ENCODE measurements around the gene STK35. TPM values are rescaled to one million over a fixed set of nuclear protein-coding genes. Genes with fewer than 3 reads are reported as not detected.

The STK35 gene
- total and polyA plus RNA-seq, 9 donors: 5.8 to 11.1 (median 8.3) TPM

GRCh38 chr20:2103461-2104153, 2.0 kb downstream of the STK35 start:
- Histone ChIP-seq H3K4me3 (ENCODE audit: low read length) (peak overlapping the region; percentile 90), H3K27me3 (ENCODE audit: control insufficient read depth, insufficient read depth, low read length) (no peaks in the 10 kb centered on the region), H3K9me3 (replicated peaks; ENCODE audit: control insufficient read depth, low read depth, low read length) (no peaks in the 10 kb centered on the region), H3K36me3 (ENCODE audit: control insufficient read depth, insufficient read depth, low read length) (peaks cover 24% of the 10 kb centered on the region), H3K27ac (ENCODE audit: low read length) (peak overlapping the region; percentile 87), H3K4me1 (ENCODE audit: control insufficient read depth, insufficient read depth, low read length) (peaks cover 25% of the 10 kb centered on the region)
- DNase-seq: peak; percentile 41
- WGBS (ENCODE audit: insufficient coverage): 0% methylated on average over 3 of the region's 13 CpGs

GRCh38 chr20:2104236-2104635, 2.6 kb downstream of the STK35 start:
- WGBS (ENCODE audit: insufficient coverage): 39% methylated on average over 3 of the region's 8 CpGs
- Histone ChIP-seq H3K36me3 (ENCODE audit: control insufficient read depth, insufficient read depth, low read length) (peaks cover 28% of the 10 kb centered on the region), H3K9me3 (replicated peaks; ENCODE audit: control insufficient read depth, low read depth, low read length) (no peaks in the 10 kb centered on the region), H3K27me3 (ENCODE audit: control insufficient read depth, insufficient read depth, low read length) (no peaks in the 10 kb centered on the region), H3K27ac (ENCODE audit: low read length) (peak overlapping the region; percentile 87), H3K4me1 (ENCODE audit: control insufficient read depth, insufficient read depth, low read length) (peaks cover 25% of the 10 kb centered on the region), H3K4me3 (ENCODE audit: low read length) (peak overlapping the region; percentile 90)
- DNase-seq: no peak

- Histone ChIP-seq H3K4me1 (ENCODE audit: control insufficient read depth, insufficient read depth, low read length) (peaks cover 30% of the 10 kb centered on the region), H3K9me3 (replicated peaks; ENCODE audit: control insufficient read depth, low read depth, low read length) (no peaks in the 10 kb centered on the region), H3K27me3 (ENCODE audit: control insufficient read depth, insufficient read depth, low read length) (no peaks in the 10 kb centered on the region), H3K4me3 (ENCODE audit: low read length) (no peak overlapping the region), H3K27ac (ENCODE audit: low read length) (no peak overlapping the region), H3K36me3 (ENCODE audit: control insufficient read depth, insufficient read depth, low read length) (peaks cover 28% of the 10 kb centered on the region)
- WGBS (ENCODE audit: insufficient coverage): no CpG with 5 or more reads among the region's 3 CpGs
- DNase-seq: no peak
Measured at GRCh38 chr20:2108498-2108897, 6.9 kb downstream of the STK35 start.

- Histone ChIP-seq H3K27me3 (ENCODE audit: control insufficient read depth, insufficient read depth, low read length) (no peaks in the 10 kb centered on the region), H3K9me3 (replicated peaks; ENCODE audit: control insufficient read depth, low read depth, low read length) (no peaks in the 10 kb centered on the region), H3K36me3 (ENCODE audit: control insufficient read depth, insufficient read depth, low read length) (peaks cover 28% of the 10 kb centered on the region), H3K27ac (ENCODE audit: low read length) (no peak overlapping the region), H3K4me3 (ENCODE audit: low read length) (no peak overlapping the region), H3K4me1 (ENCODE audit: control insufficient read depth, insufficient read depth, low read length) (peaks cover 29% of the 10 kb centered on the region)
- 67% methylated on average over 1 of the region's 4 CpGs for WGBS (ENCODE audit: insufficient coverage)
- DNase-seq: no peak
Measured at GRCh38 chr20:2108987-2109386, 7.4 kb downstream of the STK35 start.

- Histone ChIP-seq H3K4me3 (ENCODE audit: low read length) (no peak overlapping the region), H3K36me3 (ENCODE audit: control insufficient read depth, insufficient read depth, low read length) (peaks cover 28% of the 10 kb centered on the region), H3K27ac (ENCODE audit: low read length) (peak overlapping the region; percentile 16), H3K4me1 (ENCODE audit: control insufficient read depth, insufficient read depth, low read length) (peaks cover 28% of the 10 kb centered on the region), H3K9me3 (replicated peaks; ENCODE audit: control insufficient read depth, low read depth, low read length) (no peaks in the 10 kb centered on the region), H3K27me3 (ENCODE audit: control insufficient read depth, insufficient read depth, low read length) (no peaks in the 10 kb centered on the region)
- 56% methylated on average over 2 of the region's 6 CpGs for WGBS (ENCODE audit: insufficient coverage)
- peak; percentile 50 for DNase-seq
Measured at GRCh38 chr20:2109425-2110210, 8.0 kb downstream of the STK35 start.

GRCh38 chr20:2112910-2113309, 11.3 kb downstream of the STK35 start:
- peaks cover 27% of the 10 kb centered on the region for H3K4me1 ChIP-seq (ENCODE audit: control insufficient read depth, insufficient read depth, low read length)
- H3K36me3 ChIP-seq (ENCODE audit: control insufficient read depth, insufficient read depth, low read length): peaks cover 27% of the 10 kb centered on the region
- no peaks in the 10 kb centered on the region for H3K27me3 ChIP-seq (ENCODE audit: control insufficient read depth, insufficient read depth, low read length)
- DNase-seq: no peak
- H3K27ac ChIP-seq (ENCODE audit: low read length): no peak overlapping the region
- no peaks in the 10 kb centered on the region for H3K9me3 ChIP-seq (replicated peaks; ENCODE audit: control insufficient read depth, low read depth, low read length)
- no CpG with 5 or more reads among the region's 4 CpGs for WGBS (ENCODE audit: insufficient coverage)
- no peak overlapping the region for H3K4me3 ChIP-seq (ENCODE audit: low read length)

- 68% methylated on average over 7 of the region's 9 CpGs for WGBS (ENCODE audit: insufficient coverage)
- H3K36me3 ChIP-seq (ENCODE audit: control insufficient read depth, insufficient read depth, low read length): peaks cover 28% of the 10 kb centered on the region
- H3K27me3 ChIP-seq (ENCODE audit: control insufficient read depth, insufficient read depth, low read length): no peaks in the 10 kb centered on the region
- peaks cover 26% of the 10 kb centered on the region for H3K4me1 ChIP-seq (ENCODE audit: control insufficient read depth, insufficient read depth, low read length)
- H3K4me3 ChIP-seq (ENCODE audit: low read length): no peak overlapping the region
- peak overlapping the region; percentile 43 for H3K27ac ChIP-seq (ENCODE audit: low read length)
- peak; percentile 70 for DNase-seq
- no peaks in the 10 kb centered on the region for H3K9me3 ChIP-seq (replicated peaks; ENCODE audit: control insufficient read depth, low read depth, low read length)
Measured at GRCh38 chr20:2114127-2114959, 12.7 kb downstream of the STK35 start.

- Histone ChIP-seq H3K9me3 (replicated peaks; ENCODE audit: control insufficient read depth, low read depth, low read length) (no peaks in the 10 kb centered on the region), H3K4me1 (ENCODE audit: control insufficient read depth, insufficient read depth, low read length) (peaks cover 20% of the 10 kb centered on the region), H3K4me3 (ENCODE audit: low read length) (no peak overlapping the region), H3K27me3 (ENCODE audit: control insufficient read depth, insufficient read depth, low read length) (no peaks in the 10 kb centered on the region), H3K36me3 (ENCODE audit: control insufficient read depth, insufficient read depth, low read length) (peaks cover 34% of the 10 kb centered on the region), H3K27ac (ENCODE audit: low read length) (peak overlapping the region; percentile 43)
- WGBS (ENCODE audit: insufficient coverage): no CpG with 5 or more reads among the region's 2 CpGs
- DNase-seq: peak; percentile 77
Measured at GRCh38 chr20:2114990-2115681, 13.5 kb downstream of the STK35 start.

- Histone ChIP-seq H3K36me3 (ENCODE audit: control insufficient read depth, insufficient read depth, low read length) (peaks cover 37% of the 10 kb centered on the region), H3K4me3 (ENCODE audit: low read length) (no peak overlapping the region), H3K9me3 (replicated peaks; ENCODE audit: control insufficient read depth, low read depth, low read length) (no peaks in the 10 kb centered on the region), H3K27ac (ENCODE audit: low read length) (no peak overlapping the region), H3K4me1 (ENCODE audit: control insufficient read depth, insufficient read depth, low read length) (peaks cover 20% of the 10 kb centered on the region), H3K27me3 (ENCODE audit: control insufficient read depth, insufficient read depth, low read length) (no peaks in the 10 kb centered on the region)
- 77% methylated on average over 8 of the region's 9 CpGs for whole genome bisulfite sequencing (ENCODE audit: insufficient coverage)
- DNase-seq: no peak
Measured at GRCh38 chr20:2116170-2116940, 14.7 kb downstream of the STK35 start.

All from muscle of leg (tissue), 11 donors.